Keratinocyte (primary cell): ENCODE data around the gene GGCX. TPM values are rescaled to one million over a fixed set of nuclear protein-coding genes. Genes with fewer than 3 reads are reported as not detected.

ENCODE experiments used
- DNase-seq: peaks from one replicate; pipeline ENCODE4 v3.0.0-alpha.2; 2011; ENCODE audit warnings: low read depth, missing footprints, low spot score
- FAIRE-seq: peaks from 2 replicates; lab custom pipeline; 2011; peaks lifted over from hg19 to GRCh38; lab: Jason Lieb, UNC
- H2AFZ ChIP-seq: 2 replicates; pipeline ENCODE4 v1.6.0; 2012; ENCODE audit warnings: low read length, control low read depth, inconsistent platforms; ENCODE audit not compliant: control insufficient read depth
- H3K27ac ChIP-seq: 2 replicates; pipeline ENCODE4 v1.5.1; 2011; ENCODE audit warnings: low read length; ENCODE audit not compliant: control insufficient read depth, insufficient read depth
- H3K27me3 ChIP-seq: 3 replicates; pipeline ENCODE4 v1.6.0; 2011; ENCODE audit warnings: low read length; ENCODE audit not compliant: control insufficient read depth, insufficient read depth; ENCODE audit errors: extremely low read depth
- H3K36me3 ChIP-seq, 2 experiments: 2 replicates in 1 of 2; 3 replicates in 1 of 2; pipeline ENCODE4 v1.5.1; 2011; ENCODE audit warnings: low read length in 2 of 2, mild to moderate bottlenecking in 1 of 2; ENCODE audit not compliant: control insufficient read depth in 2 of 2, insufficient read depth in 2 of 2; ENCODE audit errors: extremely low read depth in 1 of 2
- H3K4me1 ChIP-seq: 3 replicates; pipeline ENCODE4 v1.5.1; 2011; ENCODE audit warnings: low read length; ENCODE audit not compliant: control insufficient read depth, insufficient read depth; ENCODE audit errors: extremely low read depth
- H3K4me2 ChIP-seq: 3 replicates; pipeline ENCODE4 v1.6.0; 2011; ENCODE audit warnings: low read depth, low read length; ENCODE audit not compliant: control insufficient read depth, insufficient read depth; ENCODE audit errors: extremely low read depth
- H3K4me3 ChIP-seq, 3 experiments: fragments of 200-600 bp in 1 of 3; sonication (generic) in 1 of 3; 2 replicates in 2 of 3; 3 replicates in 1 of 3; pipeline ENCODE4 v1.5.1; 2011 to 2016; ENCODE audit warnings: low read length in 3 of 3, mild to moderate bottlenecking in 3 of 3, control low read depth in 2 of 3, inconsistent platforms in 1 of 3, low read depth in 1 of 3, mixed read lengths in 1 of 3, mixed run types in 1 of 3, moderate library complexity in 1 of 3; ENCODE audit not compliant: control insufficient read depth in 2 of 3, insufficient read depth in 2 of 3; ENCODE audit errors: extremely low read depth in 1 of 3
- H3K79me2 ChIP-seq: 2 replicates; pipeline ENCODE4 v1.6.0; 2012; ENCODE audit warnings: low read length; ENCODE audit not compliant: control insufficient read depth, insufficient read depth
- H3K9ac ChIP-seq: 3 replicates; pipeline ENCODE4 v1.6.0; 2011; ENCODE audit warnings: low read length; ENCODE audit not compliant: control insufficient read depth, insufficient read depth; ENCODE audit errors: extremely low read depth
- H3K9me1 ChIP-seq: 3 replicates; pipeline ENCODE4 v1.6.0; 2011; ENCODE audit warnings: low read length; ENCODE audit not compliant: control insufficient read depth, insufficient read depth; ENCODE audit errors: extremely low read depth
- H3K9me3 ChIP-seq: 2 replicates; pipeline ENCODE4 v1.5.1; 2012; ENCODE audit warnings: low read depth, low read length; ENCODE audit not compliant: control insufficient read depth
- H4K20me1 ChIP-seq: 3 replicates; pipeline ENCODE4 v1.6.0; 2011; ENCODE audit warnings: low read length; ENCODE audit not compliant: control insufficient read depth, insufficient read depth; ENCODE audit errors: extremely low read depth
- CTCF ChIP-seq, 3 experiments: IDR thresholded peaks in 1 of 3; conservative IDR thresholded peaks in 1 of 3; optimal IDR thresholded peaks in 1 of 3; 2 replicates in 2 of 3; 3 replicates in 1 of 3; pipeline versions ENCODE3 to v1.5.1; 2011; ENCODE audit warnings: low read length in 3 of 3, mild to moderate bottlenecking in 3 of 3, moderate library complexity in 2 of 3, control low read depth in 1 of 3, inconsistent platforms in 1 of 3; ENCODE audit not compliant: insufficient read depth in 2 of 3; ENCODE audit errors: extremely low read depth in 1 of 3
- EZH2 ChIP-seq: IDR thresholded peaks from one replicate; pipeline ENCODE4 v1.6.1; 2012; ENCODE audit warnings: inconsistent platforms, mild to moderate bottlenecking, low read length, moderate library complexity
- dilution Hi-C: fragments of 300-500 bp; cut with MboI; formaldehyde crosslinking; loops from one replicate; pipeline ENCODE4 v1.7.0; 2020; ENCODE audit warnings: low sequenced_read_pairs; ENCODE audit not compliant: extremely low pct_ligation_motif_present
- polyA plus RNA-seq, 5 experiments: library from polyadenylated mRNA; depleted of rRNA in 3 of 5; stranded (reverse) in 3 of 5; stranded (forward) in 1 of 5; unstranded in 1 of 5; fragments of >200 nt; gene quantifications; 1 replicate in 1 of 5; 2 replicates in 3 of 5; 3 replicates in 1 of 5; pipeline versions ENCODE4 v1.2.1 to v1.2.3, GENCODE V29; 2011 to 2012; ENCODE audit warnings: missing spikeins in 2 of 5, low read depth in 1 of 5, low replicate concordance in 1 of 5

The GGCX gene
- polyA plus RNA-seq, 1 donor (not counting 4 experiments of a cell fraction or from before 2014, with no cell fraction given), result 34.3 TPM

- no peak overlapping the region for H3K4me2 ChIP-seq
- H3K27me3 ChIP-seq, result no peaks in the 10 kb centered on the region
- H4K20me1 ChIP-seq, result no peaks in the 10 kb centered on the region
- dilution Hi-C loops, result no loop called here
- H3K9me3 ChIP-seq, result no peaks in the 10 kb centered on the region
- peaks cover 19% of the 10 kb centered on the region for H3K79me2 ChIP-seq
- H3K9me1 ChIP-seq, result no peaks in the 10 kb centered on the region
- H3K4me1 ChIP-seq, result peaks cover 16% of the 10 kb centered on the region
- TF ChIP-seq CTCF (optimal IDR thresholded peaks at IDR 0.05 in 1 of 3, IDR thresholded peaks at IDR 0.05 in 1 of 3, conservative IDR thresholded peaks at IDR 0.05 in 1 of 3; ENCODE audit: extremely low read depth in 1 of 3, insufficient read depth in 2 of 3, low read length in 3 of 3), result no peak
- TF ChIP-seq EZH2, result no peak
- peaks cover 7 to 26% of the 10 kb centered on the region in 2 experiments for H3K36me3 ChIP-seq
- H3K4me3 ChIP-seq, result no peak overlapping the region
- no peak overlapping the region for H3K9ac ChIP-seq
- FAIRE-seq (no peak), DNase-seq (no peak)
- H3K27ac ChIP-seq, result no peak overlapping the region
- no peak overlapping the region for H2AFZ ChIP-seq
Measured at GRCh38 chr2:85597241-85597640, 35.9 kb upstream of the GGCX start.

- Histone ChIP-seq H3K9me1 (no peaks in the 10 kb centered on the region), H3K27me3 (no peaks in the 10 kb centered on the region), H3K27ac (peak overlapping the region; percentile 91), H3K4me1 (peaks cover 16% of the 10 kb centered on the region), H3K4me3 (peak overlapping the region; percentile 85 to 98 (median 87)), H2AFZ (no peak overlapping the region), H3K9me3 (no peaks in the 10 kb centered on the region), H3K9ac (peak overlapping the region; percentile 89), H4K20me1 (no peaks in the 10 kb centered on the region), H3K79me2 (peaks cover 19% of the 10 kb centered on the region), H3K36me3 (peaks cover 7 to 26% of the 10 kb centered on the region in 2 experiments), H3K4me2 (peak overlapping the region; percentile 93)
- dilution Hi-C loops, result no loop called here
- TF ChIP-seq CTCF (optimal IDR thresholded peaks at IDR 0.05 in 1 of 3, IDR thresholded peaks at IDR 0.05 in 1 of 3, conservative IDR thresholded peaks at IDR 0.05 in 1 of 3; ENCODE audit: extremely low read depth in 1 of 3, insufficient read depth in 2 of 3, low read length in 3 of 3), result no peak
- no peak for TF ChIP-seq EZH2
- FAIRE-seq (no peak), DNase-seq (no peak)
Measured at GRCh38 chr2:85596486-85597143, 35.3 kb upstream of the GGCX start.
